NCI-H2081 (cell line): ENCODE data around the gene SLC13A2.

Source experiments
- DNase-seq, 2 experiments: peaks; one replicate each; lab custom pipeline; 2025; lab: John Stamatoyannopoulos, UW

SLC13A2 gene

DNA sequence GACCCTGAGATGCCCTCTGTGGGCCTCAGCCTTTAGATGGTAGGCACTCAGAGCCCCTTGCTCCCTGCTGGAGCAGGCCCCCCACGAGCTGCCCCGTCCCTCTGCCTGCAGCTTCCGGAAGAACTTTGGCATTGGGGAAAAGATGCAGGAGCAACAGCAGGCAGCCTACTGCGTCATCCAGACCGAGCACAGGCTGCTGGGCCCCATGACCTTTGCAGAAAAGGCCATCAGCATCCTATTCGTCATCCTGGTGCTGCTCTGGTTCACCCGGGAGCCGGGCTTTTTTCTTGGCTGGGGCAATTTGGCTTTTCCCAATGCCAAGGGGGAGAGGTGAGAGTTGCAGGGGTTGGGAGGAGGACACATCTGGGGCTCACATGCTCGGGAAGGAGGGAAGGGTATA lies 20.0 kb downstream of the SLC13A2 start:
- no peak for DNase-seq

DNA sequence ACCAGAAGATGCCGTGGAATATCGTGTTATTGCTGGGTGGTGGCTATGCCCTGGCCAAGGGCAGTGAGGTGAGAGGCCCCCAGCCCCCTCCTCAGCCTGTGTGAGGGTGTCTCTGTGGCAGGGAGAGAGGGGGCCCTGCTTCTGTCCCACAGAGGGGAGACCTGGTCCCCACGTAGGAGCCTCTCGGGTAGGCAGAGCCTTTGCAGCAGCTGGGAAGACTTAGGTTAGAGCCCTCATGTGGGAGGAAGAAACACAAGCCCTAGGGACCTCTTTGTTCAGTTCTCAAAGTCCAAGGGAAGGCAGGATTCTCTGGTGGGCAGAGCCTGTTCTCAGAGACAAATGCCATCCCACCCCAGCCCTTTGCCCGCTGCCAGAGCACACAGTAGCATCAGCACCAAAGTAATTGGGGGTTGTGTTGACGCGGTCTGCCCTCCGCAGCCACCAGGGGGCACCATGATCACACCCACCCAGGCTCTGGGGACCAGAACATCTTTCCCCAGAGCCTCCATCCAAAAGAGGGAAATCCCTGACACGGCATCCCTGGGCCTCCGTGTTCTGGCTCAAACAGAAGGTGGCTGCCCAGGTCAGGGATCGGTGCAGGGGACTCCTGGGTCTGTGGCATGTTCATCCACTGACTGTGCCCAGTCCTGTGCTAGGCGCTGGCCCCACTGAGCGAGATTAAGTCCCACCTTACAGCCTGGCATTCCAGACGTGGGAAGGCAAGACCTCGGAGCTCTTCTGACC lies 21.2 kb downstream of the SLC13A2 start:
- peak; percentile 21 to 42 for DNase-seq

DNA sequence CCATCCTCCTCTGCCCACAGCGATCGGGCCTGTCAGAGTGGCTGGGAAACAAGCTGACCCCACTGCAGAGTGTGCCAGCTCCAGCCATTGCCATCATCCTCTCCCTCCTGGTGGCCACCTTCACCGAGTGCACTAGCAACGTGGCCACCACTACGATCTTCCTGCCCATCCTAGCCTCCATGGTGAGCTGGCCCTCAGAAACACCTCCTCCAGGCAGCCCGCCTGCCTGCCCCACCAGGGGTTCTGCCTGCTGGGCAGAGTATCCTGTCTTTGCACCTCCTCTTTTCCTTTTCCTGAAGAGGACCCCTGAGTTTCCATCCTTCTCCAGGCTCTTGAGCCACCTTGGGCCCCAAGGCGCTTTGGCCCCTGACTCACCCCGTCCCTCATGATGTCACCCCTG lies 22.2 kb downstream of the SLC13A2 start:
- no peak for DNase-seq

DNA sequence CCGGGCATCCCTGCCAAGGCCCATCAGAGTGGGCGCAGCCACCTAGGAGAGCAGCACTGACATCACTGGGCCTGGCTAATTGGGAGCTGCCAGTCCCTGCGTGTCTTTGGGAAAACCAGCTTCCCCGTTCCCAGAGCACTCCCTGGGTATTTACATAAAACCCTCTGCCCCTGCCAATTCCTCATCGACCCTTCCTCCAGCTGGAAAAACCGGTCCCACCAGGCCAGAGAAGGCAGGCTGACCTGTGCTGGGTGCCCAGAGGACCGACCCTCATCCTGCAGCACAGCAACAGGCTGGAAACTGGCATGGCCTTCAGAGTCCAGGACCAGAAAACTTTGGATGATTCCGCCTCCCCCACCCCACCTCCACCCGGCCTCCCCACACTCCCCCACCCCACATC lies 24.5 kb downstream of the SLC13A2 start:
- DNase-seq, result no peak

DNA sequence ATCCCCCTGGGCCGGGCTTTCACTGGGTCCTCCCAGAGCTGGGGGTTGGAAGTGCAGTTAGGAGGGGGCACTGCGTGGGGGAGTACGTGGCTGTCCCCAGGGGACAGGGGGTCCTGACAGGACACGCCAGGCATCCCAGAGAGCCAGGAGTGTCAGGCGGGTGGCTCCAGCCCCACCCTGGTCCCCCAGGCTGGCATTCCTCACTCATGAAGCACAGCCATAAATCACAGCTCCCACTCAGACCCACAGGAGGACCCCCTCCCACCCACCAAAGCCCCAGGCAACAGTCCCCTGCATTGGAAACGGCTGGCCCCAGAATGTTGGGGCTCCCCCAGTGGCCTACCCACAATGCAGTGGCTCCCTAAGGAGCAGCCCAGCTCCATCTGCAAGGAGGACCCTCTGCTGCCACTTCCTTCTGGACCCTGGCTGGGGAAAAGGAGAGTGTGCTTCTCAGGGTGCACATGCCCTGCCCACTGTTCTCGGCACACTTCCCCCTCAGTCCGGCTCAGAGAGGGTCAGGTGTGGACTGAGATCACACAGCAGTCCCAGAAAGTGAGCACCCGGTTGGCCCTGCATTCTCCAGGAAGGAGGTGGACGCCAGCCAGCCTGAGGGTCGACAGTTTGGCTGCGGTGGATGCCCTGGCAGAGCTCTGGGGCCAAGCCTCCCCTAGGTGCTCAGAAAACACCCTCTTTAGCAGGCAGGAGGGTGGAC lies 25.4 kb downstream of the SLC13A2 start:
- DNase-seq, result no peak

DNA sequence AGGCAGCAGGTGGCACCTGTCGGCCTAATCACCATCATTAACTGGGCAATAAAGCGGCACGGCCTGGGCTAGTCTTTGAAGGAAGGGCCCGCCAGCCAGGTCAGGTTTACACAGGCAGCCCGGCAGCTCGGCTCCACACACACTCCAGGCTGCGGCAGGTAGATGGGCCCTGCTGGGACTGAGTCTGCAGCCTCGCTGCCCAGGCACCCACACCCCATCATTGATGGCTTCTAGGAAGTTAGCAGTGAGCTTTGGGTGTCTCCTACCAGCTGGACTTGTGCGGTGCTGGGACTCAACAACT lies 25.9 kb downstream of the SLC13A2 start:
- peak in 1 of 2 experiments; percentile 18 for DNase-seq

DNA sequence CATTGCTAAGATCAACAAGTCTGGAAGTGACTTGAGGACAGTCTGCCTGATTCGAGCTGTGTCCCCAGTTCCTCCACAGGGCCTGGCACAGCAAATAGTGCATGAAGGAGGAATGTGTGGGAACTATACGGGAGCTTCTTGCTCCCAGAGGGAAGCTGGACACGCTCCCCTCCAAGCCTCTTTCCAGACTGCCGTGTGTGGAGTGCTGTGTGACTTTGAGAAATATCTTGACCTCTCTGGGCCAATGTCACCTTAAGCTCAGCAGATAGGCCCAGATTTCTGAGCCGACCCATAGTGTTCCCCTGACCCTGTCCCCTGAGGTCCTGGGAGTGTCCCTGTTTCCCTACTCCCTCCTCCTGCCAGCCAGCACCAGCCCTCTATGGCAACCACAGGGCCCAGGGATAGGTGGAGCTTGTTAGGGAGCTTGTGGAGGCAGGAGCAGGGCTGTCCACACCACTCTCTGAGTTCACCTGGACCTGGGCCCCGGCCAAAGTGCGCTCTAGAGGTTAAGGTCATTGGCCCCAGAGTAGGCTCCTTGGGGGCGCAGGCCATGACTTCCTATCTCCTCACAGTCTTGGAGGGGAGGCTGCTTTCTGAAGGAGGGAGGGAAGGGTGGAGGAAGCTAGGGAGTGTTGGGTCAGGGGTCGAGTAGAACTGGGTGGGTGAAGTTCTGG lies 26.4 kb downstream of the SLC13A2 start:
- DNase-seq, result no peak

DNA sequence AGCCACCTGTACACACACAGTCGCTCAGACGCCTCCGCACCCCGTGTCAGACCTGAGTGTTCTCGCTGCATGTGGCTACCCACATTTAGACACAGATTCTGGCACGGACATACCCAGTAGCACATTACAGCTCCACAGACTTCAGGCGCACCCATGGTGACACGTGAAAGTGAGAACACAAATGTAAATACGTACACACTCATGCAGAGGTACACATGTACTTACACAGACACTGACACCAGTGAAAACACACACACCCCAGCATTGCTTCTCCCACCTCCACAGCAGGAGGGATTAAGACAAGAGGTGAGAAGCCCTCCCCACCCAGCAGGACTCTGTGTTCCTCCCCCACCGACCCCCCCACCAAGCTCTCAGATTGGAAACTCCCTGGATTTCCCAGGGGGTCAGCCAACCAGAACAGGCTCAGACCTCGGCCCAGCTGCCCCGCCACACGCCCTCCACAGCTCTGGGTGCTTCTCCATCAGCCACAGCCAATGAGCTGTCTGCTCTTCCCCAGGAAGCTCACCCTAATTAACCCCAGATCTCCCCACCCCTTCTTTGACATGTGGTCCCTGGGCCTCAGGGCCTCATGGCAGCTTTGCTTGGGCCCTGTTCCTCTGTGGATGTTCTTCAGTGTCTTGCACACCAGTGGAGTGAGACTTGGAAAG lies 27.4 kb downstream of the SLC13A2 start:
- no peak for DNase-seq

DNA sequence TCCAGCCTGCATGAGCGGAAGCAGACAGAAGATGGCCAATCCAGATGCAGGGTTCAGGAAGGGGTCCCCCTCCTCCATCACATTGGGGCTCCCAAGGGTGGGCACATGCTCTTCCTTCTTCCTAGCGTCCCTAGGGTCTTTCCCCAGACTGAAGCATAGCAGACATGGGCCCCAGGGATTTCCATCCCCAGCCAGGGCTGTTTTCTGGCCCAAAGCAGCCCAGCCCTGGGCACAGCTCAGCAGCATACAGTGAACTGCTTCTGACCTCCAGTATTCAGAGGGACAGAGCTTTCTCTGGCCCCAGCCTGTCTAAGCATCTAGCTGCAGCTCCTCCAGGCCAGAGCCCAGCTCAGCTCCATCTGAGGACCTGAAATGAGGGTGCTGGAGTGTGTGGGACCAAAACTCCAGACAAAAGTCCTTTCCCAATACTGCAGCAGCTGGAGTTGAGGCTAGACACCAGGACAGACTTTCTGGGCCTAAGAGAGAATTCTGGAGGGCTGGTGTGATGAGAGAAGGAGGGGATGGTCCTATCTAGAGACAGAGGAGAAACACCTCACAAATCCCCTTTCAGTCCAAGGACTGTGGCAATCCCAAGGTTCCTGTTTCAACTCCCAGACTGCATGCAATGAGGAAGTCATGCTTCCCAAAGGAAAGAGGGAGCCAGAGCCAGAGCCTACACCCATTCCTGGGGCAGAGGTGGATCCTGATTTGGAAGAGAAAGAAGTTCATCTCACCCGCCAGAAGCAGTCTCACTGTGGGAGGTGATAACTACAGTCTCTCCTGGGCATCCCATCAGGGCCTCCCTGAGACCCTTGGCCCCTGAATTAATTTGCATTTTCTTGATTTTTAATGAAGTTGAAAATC lies 28.2 kb downstream of the SLC13A2 start:
- no peak for DNase-seq

DNA sequence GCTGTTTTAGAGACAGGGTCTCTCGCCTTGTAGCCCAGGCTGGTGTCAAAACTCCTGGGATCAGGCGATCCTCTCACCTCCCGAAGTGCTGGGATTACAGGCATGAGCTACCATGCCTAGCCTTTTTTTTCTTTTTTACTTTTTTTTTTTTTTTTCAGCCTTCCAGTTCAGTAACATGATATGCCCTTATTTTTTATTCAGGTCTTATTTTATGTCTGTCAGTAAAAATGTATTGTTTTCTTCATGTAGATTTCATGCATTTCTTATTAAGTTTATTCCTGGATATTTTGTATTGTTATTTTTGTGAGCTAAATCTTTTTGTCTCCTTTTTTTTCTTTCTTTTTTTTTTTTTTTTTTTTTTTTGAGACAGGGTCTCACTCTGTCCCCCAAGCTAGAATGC lies 30.0 kb downstream of the SLC13A2 start:
- no peak for DNase-seq

DNA sequence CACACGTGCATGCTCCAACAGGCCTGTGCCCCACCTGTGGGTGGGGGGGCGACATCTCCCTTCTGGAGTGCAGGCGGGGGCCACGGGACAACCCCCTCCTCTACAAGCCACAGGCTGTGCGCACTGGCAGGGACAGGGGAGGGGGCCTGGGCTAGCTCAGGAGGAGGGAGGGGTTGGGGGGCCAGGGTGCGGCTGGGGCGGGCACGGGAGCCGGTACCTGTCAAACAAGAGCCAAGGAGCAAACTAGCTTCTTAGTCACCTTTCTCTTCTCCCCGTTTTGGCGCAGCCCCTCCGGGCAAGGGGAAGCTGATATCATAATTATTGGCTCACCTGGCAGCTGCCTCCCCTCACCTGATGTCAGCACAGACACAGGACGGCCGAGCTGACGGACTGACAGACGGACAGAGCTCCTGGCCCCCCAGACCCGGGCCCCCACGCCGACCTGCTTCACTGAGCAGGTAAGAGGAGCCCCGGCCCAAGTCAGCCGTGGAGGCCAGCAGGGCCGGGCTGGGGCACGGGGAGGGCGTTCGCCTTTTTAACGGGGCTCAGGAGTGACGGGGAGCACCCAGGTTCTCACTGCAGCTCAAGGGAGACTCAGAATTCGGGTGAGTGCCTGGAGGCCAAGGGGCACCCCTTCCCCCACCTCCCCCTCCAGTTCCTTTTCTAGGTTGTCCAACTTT lies 32.7 kb downstream of the SLC13A2 start, which contains the start of gene FOXN1:
Gene FOXN1, plus strand, starts transcription at position 363 of the 680 bp plus-strand sequence. CDS start 17,622 bp downstream, outside the sequence.
- DNase-seq, result no peak

DNA sequence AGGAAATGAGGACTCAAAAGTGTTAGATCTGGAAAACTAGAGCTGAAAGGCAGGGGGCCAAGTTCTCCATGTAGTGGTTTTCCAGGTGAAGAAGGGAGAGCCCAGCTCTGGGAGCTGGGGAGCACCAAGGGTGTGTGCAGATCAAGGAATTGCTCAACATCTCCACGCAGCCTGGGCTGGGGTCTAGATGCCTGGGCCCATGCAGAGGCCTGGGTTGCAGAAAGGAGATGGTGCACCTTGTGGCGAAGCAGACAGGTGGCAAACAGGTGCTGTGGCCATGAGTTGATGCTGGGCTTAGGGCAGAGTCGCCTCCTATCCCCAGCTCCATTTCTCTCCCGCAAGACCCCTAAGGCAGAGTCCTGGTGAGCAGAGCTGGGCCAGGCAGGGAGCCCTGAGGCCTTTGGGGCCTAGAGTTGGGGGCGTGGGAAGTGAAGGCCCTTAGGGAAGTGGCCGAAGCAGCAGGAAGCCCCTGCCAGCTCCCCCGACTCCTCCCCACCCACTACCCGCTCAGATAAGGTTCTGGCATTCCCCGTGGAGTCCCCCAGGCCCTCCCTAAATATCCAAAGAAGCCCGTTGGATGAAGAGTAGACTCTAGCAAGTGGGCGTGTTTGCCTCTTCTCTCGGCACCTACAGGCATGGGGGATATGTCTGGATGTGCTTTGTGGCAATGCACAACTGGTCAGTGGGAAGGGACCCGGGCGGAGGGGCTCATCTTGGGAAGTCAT lies 33.5 kb downstream of the SLC13A2 start:
- no peak for DNase-seq

DNA sequence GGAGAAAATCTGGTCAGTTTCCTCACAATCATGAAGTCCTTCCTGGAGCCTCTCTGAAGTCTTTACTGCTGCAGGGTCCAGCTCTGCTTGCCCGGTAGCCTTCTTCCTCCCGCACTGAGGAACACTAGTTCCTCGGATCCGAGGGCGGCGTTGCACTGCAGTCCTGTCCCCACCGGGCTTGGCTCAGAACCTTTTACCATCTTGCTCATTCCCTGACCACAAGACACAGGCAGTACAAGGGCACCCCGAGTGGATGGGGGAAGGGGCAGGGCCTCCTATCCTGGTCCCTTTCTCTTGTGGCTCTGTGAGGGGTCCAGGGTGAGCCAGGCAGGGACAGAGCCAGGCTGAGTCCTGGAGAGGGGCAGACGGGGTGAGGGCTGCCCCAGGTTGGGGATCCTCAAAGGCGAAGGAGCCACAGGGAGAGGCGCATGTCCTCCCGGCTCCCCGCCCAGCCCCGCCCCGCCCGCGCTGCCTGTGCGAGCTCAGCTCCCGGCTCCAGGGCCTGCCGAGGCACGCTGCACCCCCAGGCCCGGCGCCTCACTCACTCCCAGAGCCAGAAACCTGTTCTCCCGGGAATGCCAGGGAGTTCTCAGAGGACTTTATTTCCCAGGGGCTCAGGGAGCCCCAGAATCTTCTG lies 34.2 kb downstream of the SLC13A2 start:
- DNase-seq, result no peak

DNA sequence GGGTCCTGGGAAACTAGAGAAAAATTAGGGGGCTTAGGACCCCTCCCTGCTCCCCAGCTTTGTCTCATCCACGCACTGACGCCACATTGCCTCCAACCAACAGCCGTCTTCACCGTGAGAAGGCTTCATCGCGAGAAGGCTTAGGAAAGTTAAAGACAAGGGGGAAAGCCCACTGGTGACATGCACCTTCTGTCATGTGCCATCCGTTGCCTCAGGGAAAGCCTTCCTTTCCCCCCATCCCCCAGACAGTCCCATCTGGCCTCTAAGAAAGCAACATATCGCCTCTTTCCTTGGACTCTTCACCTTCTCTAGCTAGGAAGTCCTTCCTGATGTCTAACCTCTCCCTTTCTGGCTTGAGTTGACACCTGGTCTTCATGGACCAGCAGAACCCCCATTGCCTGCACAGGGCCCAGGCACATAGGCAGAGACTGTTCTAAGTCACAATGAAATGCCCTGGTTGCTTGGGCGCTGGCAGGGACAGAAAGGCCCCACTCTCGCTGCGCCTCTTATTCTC lies 34.8 kb downstream of the SLC13A2 start:
- DNase-seq, result no peak

DNA sequence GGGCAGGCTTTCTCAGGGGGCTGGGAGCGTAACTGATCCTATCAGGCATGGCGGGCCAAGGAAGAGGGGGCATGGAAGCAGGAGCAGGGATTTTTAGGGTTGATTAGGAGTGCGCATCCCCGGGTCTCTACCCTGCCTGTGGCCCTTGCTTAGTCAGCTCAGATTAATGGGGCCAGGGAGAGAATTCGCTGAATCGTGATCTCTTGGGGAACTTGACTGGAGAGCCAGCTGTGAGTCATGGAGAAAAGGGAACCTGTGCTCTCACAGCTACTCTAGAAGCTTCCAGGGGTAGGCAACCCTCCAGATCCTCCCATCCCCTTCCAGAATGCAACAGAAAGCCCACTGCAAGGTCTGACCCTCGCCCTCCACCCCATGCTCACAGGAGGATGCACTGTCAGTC lies 36.3 kb downstream of the SLC13A2 start:
- no peak for DNase-seq

DNA sequence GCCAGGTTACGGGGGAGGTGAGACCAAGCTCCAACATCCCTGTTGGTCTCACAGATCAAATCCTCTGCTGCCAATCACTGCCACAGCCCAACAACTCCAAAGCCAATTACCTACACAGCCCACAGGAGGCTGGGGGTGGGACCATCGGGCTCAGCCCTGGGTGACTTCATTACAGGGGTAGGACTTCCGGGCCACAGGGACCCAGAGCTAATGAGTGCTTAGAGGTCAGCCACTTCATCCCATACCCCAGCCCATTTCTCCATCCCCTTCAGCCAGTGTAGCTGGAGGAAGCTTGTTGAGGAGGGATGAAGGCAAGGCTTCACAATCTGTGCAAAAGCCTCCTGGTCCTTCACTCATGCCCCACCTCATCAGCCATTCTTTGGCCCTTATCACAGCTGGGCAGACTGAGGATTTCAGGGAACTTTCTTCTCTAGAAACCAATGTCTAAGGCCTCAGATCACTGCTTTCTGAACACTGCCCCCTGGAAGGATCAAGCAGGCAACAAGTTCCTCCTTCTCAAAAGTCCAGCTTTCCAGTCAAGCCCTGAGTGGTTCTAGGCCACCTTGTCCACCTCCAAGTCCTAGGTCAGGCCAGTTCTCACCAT lies 38.5 kb downstream of the SLC13A2 start:
- no peak for DNase-seq

DNA sequence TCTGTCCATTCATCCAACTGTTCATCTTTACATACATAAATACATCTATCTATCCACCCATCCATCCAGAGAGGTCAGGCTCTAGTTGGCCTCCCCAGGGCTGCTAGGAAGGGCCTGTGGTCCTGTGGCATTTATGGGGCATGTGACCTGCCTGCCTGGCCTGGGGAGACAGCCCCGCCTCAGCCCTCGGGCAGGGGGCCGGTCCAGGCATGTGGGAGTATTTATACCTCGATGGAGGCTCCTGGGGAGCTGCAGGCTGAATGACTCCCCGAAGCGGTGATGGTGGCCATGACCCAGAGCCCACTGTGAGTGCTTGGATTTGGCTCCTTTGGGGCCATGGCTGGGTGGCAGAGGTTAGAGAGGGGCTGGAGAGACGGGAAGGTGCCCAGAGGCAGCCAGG lies 40.0 kb downstream of the SLC13A2 start:
- DNase-seq, result no peak

DNA sequence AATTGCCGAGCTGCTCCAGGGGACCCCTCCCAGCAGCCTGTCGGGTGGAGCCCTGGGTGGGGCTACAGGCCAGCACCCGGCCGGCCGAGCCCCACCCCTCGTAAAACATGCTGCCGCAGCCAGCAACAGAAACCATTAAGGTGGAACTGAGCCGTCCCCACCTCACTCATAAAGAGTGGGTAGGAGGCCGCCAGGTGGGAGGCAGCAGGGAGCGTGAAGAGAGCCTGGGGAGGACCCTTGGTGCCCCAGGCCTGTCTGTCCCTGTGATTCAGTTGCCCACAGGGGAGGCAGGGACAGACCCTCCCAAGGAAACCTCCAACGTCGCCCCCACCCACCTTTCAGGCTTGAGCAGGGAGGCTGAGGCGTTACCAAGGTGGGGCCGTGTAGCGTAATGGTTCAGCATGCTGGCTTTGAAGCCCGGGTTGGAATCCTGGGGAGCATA lies 41.1 kb downstream of the SLC13A2 start:
- no peak for DNase-seq

DNA sequence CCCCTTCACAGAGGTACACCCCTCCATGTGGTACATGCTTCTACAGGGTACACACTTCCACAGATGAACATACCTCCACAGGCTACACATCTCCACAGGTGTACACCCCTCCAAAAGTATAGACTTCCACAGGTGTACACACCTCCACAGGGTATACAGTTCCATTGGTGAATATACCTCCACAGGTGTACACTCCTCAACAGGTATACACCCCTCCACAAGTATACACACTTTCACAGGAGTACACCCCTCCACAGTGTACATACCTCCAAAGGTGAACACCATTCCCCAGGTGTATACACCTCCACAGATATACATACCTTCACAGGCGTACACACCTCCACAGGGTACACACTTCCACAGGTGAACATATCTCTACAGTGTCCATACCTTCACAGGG lies 42.1 kb downstream of the SLC13A2 start:
- no peak for DNase-seq
